Measurements from ENCODE around the gene CYTH4. TPM values are rescaled to one million over a fixed set of nuclear protein-coding genes. Genes with fewer than 3 reads are reported as not detected.
A peak's percentile ranks its signal among the peaks of the same experiment; 100 is the strongest.

CYTH4 gene
- total RNA-seq, 1 donor from 2014 or later = not detected

DNA sequence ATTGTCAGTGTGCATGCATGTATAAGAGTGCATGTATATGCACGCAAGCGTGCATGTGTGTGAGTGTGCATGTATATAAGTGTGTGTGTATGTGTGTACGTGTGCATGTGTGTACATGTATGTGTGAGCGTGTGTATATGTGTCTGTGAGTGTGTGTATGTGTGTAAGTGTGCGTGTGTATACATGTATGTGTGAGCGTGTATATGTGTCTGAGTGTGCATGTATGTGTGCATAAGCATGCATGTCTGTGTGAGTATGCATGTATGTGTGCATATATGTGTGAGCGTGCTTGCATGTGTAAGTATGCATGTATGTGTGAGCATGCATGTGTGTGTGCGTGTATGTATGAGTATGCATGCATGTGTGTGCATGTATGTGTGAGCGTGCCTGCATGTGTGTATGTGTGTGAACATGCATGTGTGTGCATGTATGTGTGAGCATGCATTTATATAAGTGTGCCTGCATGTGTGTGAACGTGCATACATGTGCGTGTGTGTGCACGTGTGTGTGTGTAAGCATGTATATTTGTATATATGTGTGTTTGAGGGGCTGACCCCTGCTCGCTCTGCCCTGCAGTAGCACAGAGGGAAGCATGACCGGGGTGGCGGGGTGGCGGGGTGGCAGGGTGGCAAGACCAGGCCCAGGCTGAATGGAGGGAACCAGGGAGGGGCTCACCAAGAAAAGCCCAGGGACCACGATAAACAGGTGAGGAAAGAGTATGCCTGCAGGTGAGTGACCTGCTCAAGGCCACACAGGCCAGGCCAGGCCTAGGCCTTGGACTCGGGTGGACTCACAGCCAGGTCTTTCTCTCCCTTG, 26.3 kb downstream of the CYTH4 start:
- no peaks in the 10 kb centered on the region for H3K36me3 Mint-ChIP-seq (ENCODE audit: unreplicated experiment)
- TF ChIP-seq, protein P1, sequence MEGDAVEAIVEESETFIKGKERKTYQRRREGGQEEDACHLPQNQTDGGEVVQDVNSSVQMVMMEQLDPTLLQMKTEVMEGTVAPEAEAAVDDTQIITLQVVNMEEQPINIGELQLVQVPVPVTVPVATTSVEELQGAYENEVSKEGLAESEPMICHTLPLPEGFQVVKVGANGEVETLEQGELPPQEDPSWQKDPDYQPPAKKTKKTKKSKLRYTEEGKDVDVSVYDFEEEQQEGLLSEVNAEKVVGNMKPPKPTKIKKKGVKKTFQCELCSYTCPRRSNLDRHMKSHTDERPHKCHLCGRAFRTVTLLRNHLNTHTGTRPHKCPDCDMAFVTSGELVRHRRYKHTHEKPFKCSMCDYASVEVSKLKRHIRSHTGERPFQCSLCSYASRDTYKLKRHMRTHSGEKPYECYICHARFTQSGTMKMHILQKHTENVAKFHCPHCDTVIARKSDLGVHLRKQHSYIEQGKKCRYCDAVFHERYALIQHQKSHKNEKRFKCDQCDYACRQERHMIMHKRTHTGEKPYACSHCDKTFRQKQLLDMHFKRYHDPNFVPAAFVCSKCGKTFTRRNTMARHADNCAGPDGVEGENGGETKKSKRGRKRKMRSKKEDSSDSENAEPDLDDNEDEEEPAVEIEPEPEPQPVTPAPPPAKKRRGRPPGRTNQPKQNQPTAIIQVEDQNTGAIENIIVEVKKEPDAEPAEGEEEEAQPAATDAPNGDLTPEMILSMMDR (IDR thresholded peaks at IDR 0.05; ENCODE audit: partially characterized antibody, unreplicated experiment) = no peak
- H3K27ac Mint-ChIP-seq (ENCODE audit: unreplicated experiment) = peak overlapping the region; percentile 33
- no peak overlapping the region for H3K4me3 Mint-ChIP-seq (ENCODE audit: unreplicated experiment)
- peaks cover 11% of the 10 kb centered on the region for H3K27me3 Mint-ChIP-seq (ENCODE audit: unreplicated experiment)
- H3K9me3 Mint-ChIP-seq (ENCODE audit: unreplicated experiment) = peaks cover 6% of the 10 kb centered on the region
- H3K4me1 Mint-ChIP-seq (ENCODE audit: low read depth, unreplicated experiment) = peaks cover 10% of the 10 kb centered on the region
- DNase-seq = no peak

DNA sequence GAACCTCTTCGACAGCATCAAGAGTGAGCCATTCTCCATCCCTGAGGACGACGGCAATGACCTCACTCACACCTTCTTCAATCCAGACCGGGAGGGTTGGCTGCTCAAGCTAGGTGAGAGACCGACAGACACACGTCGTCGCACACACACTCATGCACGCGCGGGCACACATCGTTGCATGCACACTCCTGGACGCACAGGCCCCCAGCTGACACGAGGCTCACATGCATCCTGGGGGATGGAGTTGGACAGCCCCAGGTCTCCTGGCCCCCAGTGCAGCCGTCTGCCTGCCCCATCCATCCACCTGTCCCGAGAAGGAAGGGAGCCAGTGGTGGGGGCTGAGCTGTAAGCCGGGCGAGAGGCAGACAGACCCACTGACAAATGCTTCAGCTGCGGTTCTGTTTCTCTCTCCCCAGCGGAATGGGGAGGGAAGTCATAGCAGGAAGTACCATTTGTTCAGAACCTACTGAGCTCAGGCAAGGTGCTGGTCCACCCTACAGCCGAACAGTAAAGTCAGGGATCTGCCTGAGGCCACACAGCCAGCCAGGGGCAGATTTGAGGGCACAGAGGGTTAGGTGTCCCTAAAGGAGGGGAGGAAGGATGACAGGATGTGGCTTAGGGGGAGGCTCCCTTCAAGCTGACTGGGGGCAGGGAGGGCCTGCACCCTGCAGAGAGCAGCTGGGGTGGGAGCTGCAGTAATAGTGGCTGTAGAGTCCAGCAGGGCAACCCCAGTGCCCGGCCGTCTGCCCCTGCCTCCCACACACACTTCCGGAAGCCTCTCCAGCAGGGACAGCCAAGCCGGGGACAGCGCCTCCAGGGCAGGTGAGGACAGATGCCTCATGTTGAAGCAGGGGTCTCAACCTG, 27.1 kb downstream of the CYTH4 start:
- DNase-seq = no peak
- Mint-ChIP-seq H3K4me3 (ENCODE audit: unreplicated experiment) (no peak overlapping the region), H3K27ac (ENCODE audit: unreplicated experiment) (peak overlapping the region; percentile 33), H3K4me1 (ENCODE audit: low read depth, unreplicated experiment) (peaks cover 10% of the 10 kb centered on the region), H3K9me3 (ENCODE audit: unreplicated experiment) (peaks cover 6% of the 10 kb centered on the region), H3K27me3 (ENCODE audit: unreplicated experiment) (peaks cover 11% of the 10 kb centered on the region), H3K36me3 (ENCODE audit: unreplicated experiment) (no peaks in the 10 kb centered on the region)
- TF ChIP-seq, protein P1 (IDR thresholded peaks at IDR 0.05; ENCODE audit: partially characterized antibody, unreplicated experiment) = no peak

GRCh38 chr22:37310075-37310606, 27.8 kb downstream of the CYTH4 start:
- no peak for DNase-seq
- TF ChIP-seq, protein P1 (IDR thresholded peaks at IDR 0.05; ENCODE audit: partially characterized antibody, unreplicated experiment) = no peak
- Mint-ChIP-seq H3K27ac (ENCODE audit: unreplicated experiment) (no peak overlapping the region), H3K4me3 (ENCODE audit: unreplicated experiment) (no peak overlapping the region), H3K27me3 (ENCODE audit: unreplicated experiment) (peaks cover 10% of the 10 kb centered on the region), H3K36me3 (ENCODE audit: unreplicated experiment) (no peaks in the 10 kb centered on the region), H3K4me1 (ENCODE audit: low read depth, unreplicated experiment) (peaks cover 10% of the 10 kb centered on the region), H3K9me3 (ENCODE audit: unreplicated experiment) (peaks cover 6% of the 10 kb centered on the region)

DNA sequence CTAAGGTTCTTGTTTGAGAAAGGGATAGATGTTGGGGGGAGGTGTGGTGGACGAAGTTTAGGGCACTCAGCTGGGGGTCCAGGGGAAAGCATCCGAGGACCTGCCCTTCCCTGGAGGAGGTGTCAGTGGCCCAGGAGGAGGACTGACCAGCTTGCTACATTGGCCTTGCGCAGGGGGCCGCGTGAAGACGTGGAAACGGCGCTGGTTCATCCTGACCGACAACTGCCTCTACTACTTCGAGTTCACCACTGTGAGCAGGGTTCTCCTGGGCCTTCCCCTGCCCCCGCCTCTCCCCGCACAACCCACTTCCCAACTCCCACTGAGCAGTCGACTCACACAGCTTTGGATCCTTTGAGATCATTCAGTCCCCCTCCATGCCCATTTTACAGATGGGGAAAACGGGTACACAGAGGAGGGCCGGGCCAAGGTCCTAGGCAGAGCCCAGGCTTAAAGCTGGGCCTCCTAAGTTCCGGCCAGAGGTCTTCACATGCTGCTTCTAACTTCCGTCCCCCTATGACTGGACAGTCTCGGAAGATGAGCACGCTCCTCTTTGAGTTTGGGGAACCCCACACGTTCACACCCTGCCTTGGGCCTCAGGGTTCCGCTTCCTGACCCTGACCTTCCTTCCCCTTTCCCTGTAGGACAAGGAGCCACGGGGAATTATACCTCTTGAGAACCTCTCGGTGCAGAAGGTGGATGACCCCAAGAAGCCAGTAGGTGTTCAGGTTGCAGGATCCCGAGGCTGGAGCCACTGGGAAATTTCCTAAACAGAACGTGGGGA, 28.7 kb downstream of the CYTH4 start:
- Mint-ChIP-seq H3K27ac (ENCODE audit: unreplicated experiment) (no peak overlapping the region), H3K4me1 (ENCODE audit: low read depth, unreplicated experiment) (peaks cover 10% of the 10 kb centered on the region), H3K36me3 (ENCODE audit: unreplicated experiment) (no peaks in the 10 kb centered on the region), H3K27me3 (ENCODE audit: unreplicated experiment) (peaks cover 10% of the 10 kb centered on the region), H3K9me3 (ENCODE audit: unreplicated experiment) (peaks cover 6% of the 10 kb centered on the region), H3K4me3 (ENCODE audit: unreplicated experiment) (no peak overlapping the region)
- no peak for DNase-seq
- TF ChIP-seq, protein P1 (IDR thresholded peaks at IDR 0.05; ENCODE audit: partially characterized antibody, unreplicated experiment) = no peak
